DMS 273 (cell line): ENCODE measurements around the gene PRRT2.
A peak's percentile ranks its signal among the peaks of the same experiment; 100 is the strongest.

ENCODE experiments used
- DNase-seq: peaks from one replicate; lab custom pipeline; 2025; ENCODE audit not compliant: unreplicated experiment; lab: John Stamatoyannopoulos, UW

Gene PRRT2

GRCh38 chr16:29860218-29860617, 48.2 kb downstream of the PRRT2 start:
- no peak for DNase-seq

DNA sequence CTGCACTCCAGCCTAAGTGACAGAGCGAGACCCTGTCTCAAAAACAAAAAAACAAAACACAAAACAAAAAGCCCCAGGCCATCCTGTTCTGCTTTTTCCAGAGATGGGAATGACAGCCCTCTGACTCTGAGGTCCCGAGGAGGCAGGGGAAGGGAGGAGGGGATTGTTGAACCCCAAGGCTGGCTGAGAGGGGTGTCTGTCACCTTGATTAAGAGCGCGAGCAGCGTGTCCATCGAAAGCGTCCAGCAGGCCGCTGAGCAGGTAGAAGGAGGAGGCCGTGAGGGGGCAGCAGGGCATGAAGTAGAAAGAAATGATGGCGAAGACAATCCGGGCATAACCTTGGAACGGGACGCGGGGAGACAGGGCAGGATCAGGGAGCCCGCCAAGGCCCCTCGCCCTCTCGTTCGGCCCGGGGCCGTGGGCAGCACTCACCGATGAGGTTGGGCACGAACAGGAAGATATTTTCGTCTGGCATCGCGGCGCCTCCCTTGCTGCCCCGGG, 50.4 kb downstream of the PRRT2 start:
- no peak for DNase-seq

- peak; percentile 99 for DNase-seq
These were observed 51.1 kb downstream of the PRRT2 start, which contains the start of gene CDIPT for GRCh38 chr16:29862884-29863668. CDIPT (minus strand) TSS chr16:29863226; CDS start chr16:29862857, 369 bp downstream.

DNA sequence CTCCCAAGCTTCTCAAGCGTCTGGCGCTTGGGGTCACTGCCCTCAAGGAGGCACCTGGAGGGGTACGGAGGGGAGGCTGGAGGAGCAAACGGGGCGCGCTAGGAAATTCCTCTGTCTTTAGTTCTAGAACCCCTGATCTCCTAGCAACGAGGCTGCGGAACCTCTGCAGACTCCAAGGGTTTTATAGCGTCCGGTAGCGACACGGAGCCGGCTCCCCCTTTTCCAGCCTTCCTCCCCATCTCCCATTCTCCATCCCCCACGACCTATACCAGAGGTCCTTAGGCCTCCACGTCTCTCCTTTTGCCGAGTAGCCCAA, 51.6 kb downstream of the PRRT2 start:
- no peak for DNase-seq

DNA sequence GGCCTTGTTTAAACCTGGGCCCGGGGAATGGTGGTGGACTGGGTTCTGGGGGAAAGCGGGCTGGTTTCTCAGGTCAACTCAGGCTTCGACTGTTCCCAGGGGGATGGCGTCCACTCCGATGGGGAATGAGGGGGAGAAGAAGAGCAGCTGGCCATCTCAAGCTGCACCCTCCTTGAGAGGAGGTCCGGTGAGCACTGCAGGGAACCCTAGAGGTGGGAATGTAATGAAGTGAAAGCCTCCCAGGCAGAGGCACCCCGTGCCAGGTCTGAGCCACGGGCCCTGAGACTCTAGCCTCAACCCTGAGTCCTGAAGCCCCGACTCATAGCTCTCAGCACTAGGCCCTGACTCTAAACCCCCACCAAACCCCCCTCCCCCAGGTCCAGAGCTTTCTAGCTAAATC, 52.2 kb downstream of the PRRT2 start:
- DNase-seq, result no peak
